CD14-positive monocyte (primary cell): Measurements from ENCODE around the gene CCT7. TPM values are rescaled to one million over a fixed set of nuclear protein-coding genes. Genes with fewer than 3 reads are reported as not detected.
A peak's percentile ranks its signal among the peaks of the same experiment; 100 is the strongest.

ENCODE experiments used
- DNase-seq, 3 donors: peaks; one replicate each; pipeline ENCODE4 v3.0.0-alpha.2; 2011 to 2022
- H2AFZ ChIP-seq: 2 replicates; pipeline ENCODE4 v1.6.0; 2012; ENCODE audit warnings: mild to moderate bottlenecking, low read depth, low read length, inconsistent platforms; ENCODE audit not compliant: insufficient read depth, poor library complexity, severe bottlenecking
- H3K27ac ChIP-seq, 2 donors: 1 replicate in 1 of 2; 2 replicates in 1 of 2; pipeline ENCODE4 v1.5.1; 2012 to 2013; ENCODE audit warnings: low read length in 2 of 2, control low read depth in 1 of 2, inconsistent platforms in 1 of 2, low read depth in 1 of 2, mild to moderate bottlenecking in 1 of 2
- H3K27me3 ChIP-seq, 2 donors: one replicate each; pipeline versions ENCODE4 v1.6.0 to v1.6.1; 2011 to 2013; ENCODE audit warnings: low read length in 2 of 2; ENCODE audit not compliant: control insufficient read depth in 2 of 2, insufficient read depth in 2 of 2
- H3K36me3 ChIP-seq, 2 donors: replicated peaks in 1 of 2; 1 replicate in 1 of 2; 2 replicates in 1 of 2; pipeline versions ENCODE4 v1.5.1 to v1.6.1; 2012 to 2013; ENCODE audit warnings: low read length in 2 of 2, control low read depth in 1 of 2, inconsistent platforms in 1 of 2, mild to moderate bottlenecking in 1 of 2; ENCODE audit not compliant: insufficient read depth in 2 of 2, control insufficient read depth in 1 of 2
- H3K4me1 ChIP-seq, 2 donors: 1 replicate in 1 of 2; 2 replicates in 1 of 2; pipeline versions ENCODE4 v1.5.1 to v1.6.1; 2012 to 2013; ENCODE audit warnings: low read length in 2 of 2, control low read depth in 1 of 2, inconsistent platforms in 1 of 2, mild to moderate bottlenecking in 1 of 2, moderate library complexity in 1 of 2; ENCODE audit not compliant: insufficient read depth in 2 of 2, control insufficient read depth in 1 of 2
- H3K4me2 ChIP-seq: replicated peaks from 2 replicates; pipeline ENCODE3; 2012; ENCODE audit warnings: low read length, moderate library complexity, mild to moderate bottlenecking; ENCODE audit not compliant: poor library complexity, severe bottlenecking; ENCODE audit errors: extremely low read depth
- H3K4me3 ChIP-seq, 3 experiments: fragments of 200-600 bp in 1 of 3; sonication (generic) in 1 of 3; replicated peaks in 1 of 3; 1 replicate in 2 of 3; 2 replicates in 1 of 3; pipeline ENCODE4 v1.5.1; 2011 to 2013; ENCODE audit warnings: low read length in 3 of 3, mild to moderate bottlenecking in 3 of 3, control low read depth in 2 of 3, low read depth in 2 of 3, inconsistent platforms in 1 of 3, moderate library complexity in 1 of 3
- H3K79me2 ChIP-seq: 2 replicates; pipeline ENCODE4 v1.6.0; 2012; ENCODE audit warnings: mild to moderate bottlenecking, control low read depth, inconsistent platforms, low read length, moderate library complexity; ENCODE audit not compliant: insufficient read depth
- H3K9ac ChIP-seq: 2 replicates; pipeline ENCODE4 v1.6.0; 2017; ENCODE audit warnings: low read length, mild to moderate bottlenecking; ENCODE audit not compliant: insufficient read depth, poor library complexity, severe bottlenecking
- H3K9me3 ChIP-seq, 2 donors: replicated peaks in 1 of 2; 1 replicate in 1 of 2; 2 replicates in 1 of 2; pipeline versions ENCODE4 v1.5.1 to v1.6.1; 2012 to 2013; ENCODE audit warnings: low read length in 2 of 2, control low read depth in 1 of 2; ENCODE audit not compliant: control insufficient read depth in 1 of 2, insufficient read depth in 1 of 2
- H4K20me1 ChIP-seq: 2 replicates; pipeline ENCODE4 v1.6.0; 2012; ENCODE audit warnings: mild to moderate bottlenecking, low read length, control low read depth, moderate library complexity; ENCODE audit not compliant: insufficient read depth
- H3K27ac Mint-ChIP-seq, 7 donors: one replicate each; pipeline ENCODE4 v1.8.0; 2020; ENCODE audit warnings: mild to moderate bottlenecking in 7 of 7, mixed read lengths in 7 of 7, moderate library complexity in 6 of 7, inconsistent platforms in 2 of 7
- H3K27me3 Mint-ChIP-seq, 3 donors: one replicate each; pipeline ENCODE4 v1.8.0; 2021 to 2022; ENCODE audit warnings: low read depth in 3 of 3, mild to moderate bottlenecking in 3 of 3, mixed read lengths in 3 of 3, moderate library complexity in 3 of 3, inconsistent platforms in 1 of 3
- H3K36me3 Mint-ChIP-seq, 2 donors: one replicate each; pipeline ENCODE4 v1.8.0; 2020; ENCODE audit warnings: mixed read lengths in 2 of 2, inconsistent platforms in 1 of 2, mild to moderate bottlenecking in 1 of 2
- H3K4me1 Mint-ChIP-seq: one replicate; pipeline ENCODE4 v1.8.0; 2020; ENCODE audit warnings: mild to moderate bottlenecking, mixed read lengths
- H3K4me3 Mint-ChIP-seq, 2 donors: one replicate each; pipeline ENCODE4 v1.8.0; 2020; ENCODE audit warnings: mild to moderate bottlenecking in 2 of 2, mixed read lengths in 2 of 2, moderate library complexity in 1 of 2
- H3K9me3 Mint-ChIP-seq, 7 donors: one replicate each; pipeline ENCODE4 v1.8.0; 2020 to 2022; ENCODE audit warnings: mixed read lengths in 7 of 7, mild to moderate bottlenecking in 6 of 7, moderate library complexity in 6 of 7, inconsistent platforms in 2 of 7
- WGBS: methylation state at CpG from one replicate; pipeline ENCODE4 v1.1.5; 2013; ENCODE audit warnings: missing lambda C conversion rate; ENCODE audit not compliant: insufficient coverage; 5-methylcytosine and 5-hydroxymethylcytosine counted together
- intact Hi-C, 2 donors: fragments of 100-400 bp; cut with micrococcal nuclease; formaldehyde crosslinking; loops; one replicate each; pipeline versions ENCODE4 v1.15.0 to v1.15.1; 2023
- polyA plus RNA-seq, 3 donors: library from polyadenylated mRNA; depleted of rRNA in 1 of 3; unstranded in 2 of 3; stranded (reverse) in 1 of 3; fragments of 300-500 nt in 2 of 3; fragments of >200 nt in 1 of 3; fragmentation: Illumina TruSeq in 2 of 3; gene quantifications; 1 replicate in 2 of 3; 2 replicates in 1 of 3; pipeline ENCODE4 v1.2.3, GENCODE V29; 2012 to 2021
- TF ChIP-seq, protein P1 (sequence below): fragments of 200-600 bp; IDR thresholded peaks from one replicate; pipeline ENCODE4 v1.8.0; 2022; ENCODE audit warnings: antibody characterized with exemption, mild to moderate bottlenecking

Gene CCT7
- polyA plus RNA-seq, 3 donors: 56.8 to 151 (median 134) TPM

DNA sequence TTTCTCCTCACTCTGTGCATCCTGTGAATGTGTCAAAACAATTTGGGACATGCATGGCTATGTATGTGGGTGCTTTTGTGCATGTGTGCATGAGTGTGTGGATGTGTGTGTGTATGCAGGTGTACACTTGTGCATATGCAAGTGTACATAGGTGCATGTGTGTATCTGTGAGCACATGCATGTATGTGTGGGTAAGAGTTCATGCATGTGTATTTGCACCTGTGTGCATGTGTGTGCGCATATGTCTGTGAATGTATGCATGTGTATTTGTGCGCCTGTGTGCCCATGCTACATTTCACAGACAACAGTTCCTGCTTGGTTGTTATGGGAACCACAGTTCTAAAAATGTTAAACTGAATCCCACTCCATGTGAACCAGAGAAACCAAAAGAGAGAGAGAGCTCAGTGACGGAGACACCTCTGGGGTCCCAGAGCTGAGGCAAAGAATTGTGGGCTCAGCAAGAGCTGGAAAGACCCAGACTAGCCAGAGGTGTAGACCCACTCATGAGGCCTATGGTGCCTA lies 52.1 kb downstream of the CCT7 start:
- Mint-ChIP-seq H3K9me3 (peaks cover 0 to 2% (median 2%) of the 10 kb centered on the region in 7 donors), H3K36me3 (no peaks in the 10 kb centered on the region), H3K27me3 (peaks cover 18 to 25% (median 23%) of the 10 kb centered on the region in 3 donors), H3K4me1 (peaks cover 38% of the 10 kb centered on the region), H3K4me3 (no peak overlapping the region), H3K27ac (peak overlapping the region in 1 of 7 donors; percentile 52)
- Histone ChIP-seq H3K9me3 (peaks cover 0 to 6% of the 10 kb centered on the region in 2 donors), H3K79me2 (peaks cover 23% of the 10 kb centered on the region), H3K27ac (no peak overlapping the region), H2AFZ (no peak overlapping the region), H3K27me3 (peaks cover 14 to 25% of the 10 kb centered on the region in 2 donors), H3K9ac (no peak overlapping the region), H3K4me2 (peak overlapping the region; percentile 16), H3K36me3 (peaks cover 0 to under 1% of the 10 kb centered on the region in 2 donors), H3K4me3 (peak overlapping the region in 1 of 3 experiments; percentile 7), H4K20me1 (peaks cover 15% of the 10 kb centered on the region), H3K4me1 (peaks cover 38 to 44% of the 10 kb centered on the region in 2 donors)
- 50% methylated on average over 1 of the region's 3 CpGs for WGBS
- DNase-seq: no peak
- intact Hi-C loops: no loop called here
- TF ChIP-seq, protein P1, sequence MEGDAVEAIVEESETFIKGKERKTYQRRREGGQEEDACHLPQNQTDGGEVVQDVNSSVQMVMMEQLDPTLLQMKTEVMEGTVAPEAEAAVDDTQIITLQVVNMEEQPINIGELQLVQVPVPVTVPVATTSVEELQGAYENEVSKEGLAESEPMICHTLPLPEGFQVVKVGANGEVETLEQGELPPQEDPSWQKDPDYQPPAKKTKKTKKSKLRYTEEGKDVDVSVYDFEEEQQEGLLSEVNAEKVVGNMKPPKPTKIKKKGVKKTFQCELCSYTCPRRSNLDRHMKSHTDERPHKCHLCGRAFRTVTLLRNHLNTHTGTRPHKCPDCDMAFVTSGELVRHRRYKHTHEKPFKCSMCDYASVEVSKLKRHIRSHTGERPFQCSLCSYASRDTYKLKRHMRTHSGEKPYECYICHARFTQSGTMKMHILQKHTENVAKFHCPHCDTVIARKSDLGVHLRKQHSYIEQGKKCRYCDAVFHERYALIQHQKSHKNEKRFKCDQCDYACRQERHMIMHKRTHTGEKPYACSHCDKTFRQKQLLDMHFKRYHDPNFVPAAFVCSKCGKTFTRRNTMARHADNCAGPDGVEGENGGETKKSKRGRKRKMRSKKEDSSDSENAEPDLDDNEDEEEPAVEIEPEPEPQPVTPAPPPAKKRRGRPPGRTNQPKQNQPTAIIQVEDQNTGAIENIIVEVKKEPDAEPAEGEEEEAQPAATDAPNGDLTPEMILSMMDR: no peak

DNA sequence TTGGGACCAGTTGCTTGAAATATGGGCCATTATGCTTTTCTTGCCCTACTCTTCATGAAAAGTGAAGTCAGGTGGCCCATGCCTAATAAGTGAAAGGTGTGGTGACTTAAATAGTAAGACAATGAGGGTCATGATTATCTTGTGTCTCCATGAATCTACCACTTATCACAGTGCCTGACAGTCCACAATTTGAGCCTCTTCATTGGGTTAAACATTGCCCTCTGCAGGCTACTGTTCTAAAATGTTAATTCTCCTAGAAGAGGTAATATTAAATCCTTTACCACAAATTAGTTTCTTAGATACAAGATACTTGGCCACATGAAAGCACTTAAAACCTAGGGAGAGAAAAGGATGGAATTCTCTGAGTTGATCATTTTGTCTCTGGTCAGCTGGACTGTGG lies 55.2 kb downstream of the CCT7 start:
- Mint-ChIP-seq H3K27ac (no peak overlapping the region), H3K9me3 (peaks cover 0 to 21% (median 13%) of the 10 kb centered on the region in 7 donors), H3K27me3 (peaks cover 43 to 53% (median 52%) of the 10 kb centered on the region in 3 donors), H3K36me3 (no peaks in the 10 kb centered on the region), H3K4me3 (peak overlapping the region in 1 of 2 donors; percentile 61), H3K4me1 (peaks cover 41% of the 10 kb centered on the region)
- no peak for DNase-seq
- H4K20me1 ChIP-seq: no peaks in the 10 kb centered on the region
- H3K9ac ChIP-seq: no peak overlapping the region
- H3K27ac ChIP-seq: no peak overlapping the region
- H3K4me3 ChIP-seq: no peak overlapping the region
- peaks cover 39 to 55% of the 10 kb centered on the region in 2 donors for H3K27me3 ChIP-seq
- TF ChIP-seq, protein P1: no peak
- H3K4me2 ChIP-seq: no peak overlapping the region
- H3K9me3 ChIP-seq: peaks cover 0 to 21% of the 10 kb centered on the region in 2 donors
- intact Hi-C loops: no loop called here
- no peaks in the 10 kb centered on the region for H3K79me2 ChIP-seq
- H3K4me1 ChIP-seq: peaks cover 42 to 59% of the 10 kb centered on the region in 2 donors
- H2AFZ ChIP-seq: no peak overlapping the region
- no peaks in the 10 kb centered on the region for H3K36me3 ChIP-seq
